GM19035 (cell line): ENCODE data around the gene MAP2.
A peak's percentile ranks its signal among the peaks of the same experiment; 100 is the strongest.

Experiments used
- ATAC-seq: cut with Tn5 transposase; IDR thresholded peaks from one replicate; pipeline ENCODE4 v1.9.1; 2021; ENCODE audit not compliant: unreplicated experiment

MAP2 gene, protein sequence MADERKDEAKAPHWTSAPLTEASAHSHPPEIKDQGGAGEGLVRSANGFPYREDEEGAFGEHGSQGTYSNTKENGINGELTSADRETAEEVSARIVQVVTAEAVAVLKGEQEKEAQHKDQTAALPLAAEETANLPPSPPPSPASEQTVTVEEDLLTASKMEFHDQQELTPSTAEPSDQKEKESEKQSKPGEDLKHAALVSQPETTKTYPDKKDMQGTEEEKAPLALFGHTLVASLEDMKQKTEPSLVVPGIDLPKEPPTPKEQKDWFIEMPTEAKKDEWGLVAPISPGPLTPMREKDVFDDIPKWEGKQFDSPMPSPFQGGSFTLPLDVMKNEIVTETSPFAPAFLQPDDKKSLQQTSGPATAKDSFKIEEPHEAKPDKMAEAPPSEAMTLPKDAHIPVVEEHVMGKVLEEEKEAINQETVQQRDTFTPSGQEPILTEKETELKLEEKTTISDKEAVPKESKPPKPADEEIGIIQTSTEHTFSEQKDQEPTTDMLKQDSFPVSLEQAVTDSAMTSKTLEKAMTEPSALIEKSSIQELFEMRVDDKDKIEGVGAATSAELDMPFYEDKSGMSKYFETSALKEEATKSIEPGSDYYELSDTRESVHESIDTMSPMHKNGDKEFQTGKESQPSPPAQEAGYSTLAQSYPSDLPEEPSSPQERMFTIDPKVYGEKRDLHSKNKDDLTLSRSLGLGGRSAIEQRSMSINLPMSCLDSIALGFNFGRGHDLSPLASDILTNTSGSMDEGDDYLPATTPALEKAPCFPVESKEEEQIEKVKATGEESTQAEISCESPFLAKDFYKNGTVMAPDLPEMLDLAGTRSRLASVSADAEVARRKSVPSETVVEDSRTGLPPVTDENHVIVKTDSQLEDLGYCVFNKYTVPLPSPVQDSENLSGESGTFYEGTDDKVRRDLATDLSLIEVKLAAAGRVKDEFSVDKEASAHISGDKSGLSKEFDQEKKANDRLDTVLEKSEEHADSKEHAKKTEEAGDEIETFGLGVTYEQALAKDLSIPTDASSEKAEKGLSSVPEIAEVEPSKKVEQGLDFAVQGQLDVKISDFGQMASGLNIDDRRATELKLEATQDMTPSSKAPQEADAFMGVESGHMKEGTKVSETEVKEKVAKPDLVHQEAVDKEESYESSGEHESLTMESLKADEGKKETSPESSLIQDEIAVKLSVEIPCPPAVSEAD (N-terminal part only)

DNA sequence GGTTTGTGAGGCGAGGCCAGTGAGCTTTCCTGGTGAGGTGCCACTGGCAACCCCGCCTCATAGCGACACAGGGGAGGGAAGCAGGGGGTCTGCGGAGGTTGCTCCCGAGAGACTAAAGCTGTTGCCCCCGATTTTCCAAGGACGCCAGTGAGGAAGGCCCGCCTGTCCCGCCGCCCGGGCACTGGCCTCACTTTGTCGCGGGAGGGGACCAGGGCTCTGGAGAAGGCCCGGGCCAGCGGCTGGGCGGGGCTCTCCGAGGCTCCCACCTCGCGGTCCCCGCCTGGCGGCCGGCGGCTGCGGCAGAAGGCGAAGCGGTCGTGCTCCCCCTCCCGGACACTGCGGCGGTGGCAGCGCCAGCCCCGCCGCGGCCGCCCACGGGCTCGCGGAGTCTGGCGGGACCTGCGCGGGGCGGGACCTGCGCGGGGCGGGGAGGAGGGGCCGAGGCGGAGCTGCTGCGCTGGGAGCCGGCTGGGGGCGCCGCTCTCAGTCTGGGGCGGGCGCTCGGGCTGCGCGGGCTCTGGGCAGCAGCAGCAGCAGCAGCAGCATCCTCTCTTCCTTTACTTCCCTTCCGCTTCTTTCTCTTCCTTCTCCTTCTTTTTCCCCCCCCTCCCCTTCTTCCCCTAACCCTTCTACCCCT lies at the start of gene MAP2:
Gene MAP2 (plus strand): TSS at position 486 of the 637 bp plus-strand sequence. CDS start 229,124 bp downstream, outside the sequence.
- peak; percentile 99 for ATAC-seq

DNA sequence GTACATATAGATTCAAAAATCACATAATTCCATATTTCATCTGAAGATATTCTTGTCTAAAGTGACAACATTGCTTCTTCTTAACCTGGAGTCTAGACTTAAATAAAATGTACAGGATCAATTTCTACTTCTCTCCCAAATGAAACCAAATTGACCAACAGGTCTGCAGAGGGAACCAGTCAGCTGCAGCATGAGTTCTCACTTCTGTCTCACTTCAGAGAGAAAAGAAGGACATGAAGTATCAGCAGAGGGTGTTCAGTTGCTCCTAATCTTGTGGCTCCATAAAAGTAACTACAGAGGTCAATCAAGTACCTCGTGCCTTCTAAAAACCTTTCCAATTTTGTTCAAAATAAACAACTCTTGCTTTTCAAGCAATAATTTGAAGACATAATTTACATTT lies 47.2 kb upstream of the MAP2 start:
- ATAC-seq: no peak

DNA sequence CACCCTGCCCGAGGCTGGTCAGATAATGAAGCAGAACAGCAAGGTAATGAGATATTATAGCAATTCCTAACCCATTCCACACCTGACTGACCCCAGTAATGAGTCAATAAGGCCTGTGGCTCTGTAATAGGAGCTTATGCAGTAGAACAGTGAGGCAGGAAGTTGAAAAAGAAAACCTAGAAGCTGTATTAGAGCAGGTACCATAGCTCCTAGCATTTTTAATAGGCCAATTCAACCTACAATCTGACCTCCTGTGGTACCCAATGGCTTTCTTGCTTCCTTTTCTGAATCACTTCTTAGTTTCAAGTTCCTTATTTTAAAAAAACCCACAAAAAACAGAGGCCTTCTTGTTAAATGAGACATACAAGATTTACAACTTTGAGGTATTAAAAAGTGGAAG lies 43.6 kb upstream of the MAP2 start:
- ATAC-seq: peak; percentile 93

DNA sequence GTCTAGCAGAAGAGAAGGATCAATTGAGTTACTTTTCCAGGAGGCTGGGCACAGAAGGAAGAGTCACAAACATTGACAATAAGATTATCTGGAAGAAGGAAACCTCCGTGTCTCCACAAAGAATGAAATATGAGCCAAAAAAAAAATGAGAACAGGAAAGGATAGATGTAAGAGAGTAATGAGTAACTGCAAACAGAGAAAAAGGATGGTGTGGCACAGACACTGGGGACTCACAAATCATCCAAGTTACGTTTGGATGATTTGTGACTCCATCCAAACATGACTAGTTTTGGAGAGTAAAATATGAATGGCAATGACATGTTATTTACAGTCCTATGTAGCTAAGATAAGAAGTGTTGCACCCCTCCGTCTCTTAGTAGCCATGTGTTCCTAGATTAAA lies 42.8 kb upstream of the MAP2 start:
- no peak for ATAC-seq

DNA sequence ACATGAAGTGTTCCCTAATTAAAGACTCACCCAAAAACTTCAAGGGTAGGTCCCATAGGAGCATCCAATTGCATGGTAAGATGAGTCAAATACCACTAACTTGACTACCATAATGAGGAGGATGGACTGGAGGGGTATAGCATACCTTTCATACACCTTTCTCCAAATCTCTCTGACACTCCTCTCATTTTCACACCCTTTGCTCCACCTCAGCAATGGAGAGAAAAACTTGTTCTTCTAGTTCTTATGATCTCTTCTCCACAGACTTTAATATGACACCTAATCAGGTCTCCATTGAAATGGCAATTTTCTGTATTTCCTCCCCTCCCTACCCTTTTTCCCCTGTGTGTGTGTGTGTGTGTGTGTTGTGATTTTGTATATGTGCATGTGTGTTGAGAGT lies 41.1 kb upstream of the MAP2 start:
- ATAC-seq: no peak

DNA sequence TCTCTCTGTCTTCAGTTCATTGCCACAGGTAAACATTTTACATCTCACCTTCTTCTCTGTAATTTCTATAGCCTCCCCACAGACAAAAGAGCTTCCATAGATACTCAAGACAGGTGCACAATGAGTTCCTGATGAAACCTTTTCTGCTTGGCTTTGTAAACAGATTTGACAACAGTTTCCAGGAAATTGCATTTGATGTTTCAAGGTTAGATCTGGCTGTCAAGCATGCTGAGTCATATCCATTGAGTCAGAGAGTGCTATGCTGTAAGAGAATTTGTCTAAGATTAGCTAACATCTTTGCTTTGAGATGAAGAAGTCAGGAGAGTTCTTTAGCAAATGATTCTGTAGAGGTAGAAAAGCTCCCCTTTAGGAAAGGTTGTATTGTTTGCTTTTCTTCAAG lies 40.6 kb upstream of the MAP2 start:
- no peak for ATAC-seq

DNA sequence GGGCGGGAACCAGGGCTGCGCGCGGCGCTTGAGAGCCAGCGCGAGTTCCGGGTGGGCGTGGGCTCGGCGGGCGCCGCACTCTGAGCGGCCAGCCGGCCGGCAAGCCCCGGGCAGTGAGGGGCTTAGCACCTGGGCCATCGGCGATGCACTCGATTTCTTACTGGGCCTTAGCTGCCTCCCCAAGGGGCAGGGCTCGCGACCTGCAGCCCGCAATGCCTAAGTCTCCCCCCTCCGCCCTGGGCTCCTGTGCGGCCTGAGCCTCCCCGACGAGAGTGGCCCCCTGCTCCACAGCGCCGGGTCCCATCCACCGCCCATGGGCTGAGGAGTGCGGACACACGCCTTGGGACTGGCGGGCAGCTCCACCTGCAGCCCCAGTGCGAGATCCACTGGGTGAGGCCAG lies 36.5 kb upstream of the MAP2 start:
- ATAC-seq: no peak

DNA sequence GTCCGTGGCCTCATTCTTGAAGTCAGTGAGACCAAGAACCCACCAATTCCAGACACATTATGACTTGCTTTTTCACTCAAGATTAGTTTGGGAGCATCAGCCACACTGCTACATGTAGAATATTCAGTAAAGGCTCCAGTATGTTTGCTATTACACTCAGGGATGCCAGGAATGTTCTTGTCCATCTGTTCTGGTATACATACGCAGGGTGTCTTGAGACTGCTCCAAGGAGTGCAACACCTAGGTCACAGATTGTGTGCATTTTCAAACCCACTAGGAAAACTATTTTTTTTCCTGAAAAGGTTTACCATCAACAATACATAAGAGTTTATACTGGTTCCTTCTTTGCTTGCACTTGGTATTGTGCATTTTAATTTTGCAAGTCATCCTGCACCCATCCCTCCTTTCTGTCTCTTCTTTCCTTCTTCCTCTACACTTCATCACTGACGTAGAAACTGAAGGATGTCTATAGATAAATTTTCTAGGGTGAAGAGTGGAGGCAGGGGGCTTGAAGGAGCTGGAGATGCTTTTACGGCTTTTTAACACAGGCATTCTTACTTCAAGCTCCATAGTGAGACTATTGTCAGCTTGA lies 35.3 kb upstream of the MAP2 start:
- ATAC-seq: no peak

DNA sequence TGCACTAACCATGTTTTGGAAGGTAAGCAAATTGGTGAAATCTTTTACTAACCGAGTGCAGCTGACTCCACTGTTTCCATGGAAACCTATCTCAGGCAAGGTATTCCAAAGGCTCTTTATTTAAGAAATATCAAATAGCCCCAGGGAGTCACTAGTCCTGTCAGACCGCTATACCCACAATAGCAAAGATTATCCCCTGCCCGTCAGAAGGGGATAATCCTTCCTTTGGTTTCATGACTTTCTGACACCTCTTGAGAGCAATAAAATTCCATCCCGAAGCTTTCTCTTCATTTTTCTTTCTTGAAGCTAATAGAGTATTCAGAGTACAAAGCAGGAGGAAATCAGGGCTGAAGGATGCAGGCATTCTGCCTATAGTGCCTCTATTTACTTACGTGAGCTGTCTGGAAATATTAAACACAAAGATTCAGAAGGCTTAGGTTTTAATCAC lies 34.7 kb upstream of the MAP2 start:
- ATAC-seq: no peak

DNA sequence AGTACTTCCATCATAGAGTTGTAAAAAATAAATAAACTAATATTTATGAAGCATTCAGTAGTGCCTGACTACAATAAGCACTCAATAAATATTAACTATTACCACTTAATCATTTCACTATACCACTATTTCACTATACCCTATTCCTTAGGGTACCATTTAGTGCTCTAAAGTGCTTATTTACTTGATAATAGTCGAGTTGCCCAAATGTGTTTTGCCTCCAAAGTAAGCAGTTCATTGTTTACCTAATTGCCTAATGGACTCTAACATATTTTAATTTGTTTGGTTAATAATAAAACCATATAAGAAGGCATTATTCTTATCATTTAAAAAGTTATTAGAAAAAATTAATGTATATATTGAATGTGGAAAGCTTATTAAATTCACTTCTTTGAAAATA lies 33.0 kb upstream of the MAP2 start:
- no peak for ATAC-seq

DNA sequence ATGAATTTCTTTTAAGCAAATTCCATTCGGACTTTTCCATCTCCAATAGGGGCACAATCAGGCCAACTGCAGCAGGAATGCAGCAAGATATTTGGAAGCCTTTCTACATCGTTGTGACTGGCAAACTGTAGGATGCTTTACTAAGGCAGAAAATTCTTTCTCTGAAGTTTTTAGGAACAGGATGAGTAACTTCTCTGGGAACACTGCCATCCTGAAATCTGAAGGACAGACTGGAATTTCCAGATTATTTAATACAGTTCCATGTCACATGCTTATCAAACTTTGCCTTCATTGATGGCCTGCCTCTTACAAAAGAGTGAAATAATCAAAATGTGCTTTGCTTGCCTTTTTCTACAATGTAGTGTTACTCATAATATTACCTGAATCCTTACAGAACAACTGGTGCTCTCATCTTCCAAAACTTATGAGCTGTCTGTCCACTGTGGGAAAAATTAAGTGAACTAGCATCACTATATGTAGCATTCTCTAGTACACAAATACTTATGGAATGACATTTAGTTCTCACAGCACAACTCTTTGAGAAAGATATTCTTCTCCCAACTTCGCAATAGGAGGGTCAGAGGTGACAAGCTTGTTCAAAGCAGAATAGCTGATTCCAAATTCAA lies 32.0 kb upstream of the MAP2 start:
- ATAC-seq: no peak

DNA sequence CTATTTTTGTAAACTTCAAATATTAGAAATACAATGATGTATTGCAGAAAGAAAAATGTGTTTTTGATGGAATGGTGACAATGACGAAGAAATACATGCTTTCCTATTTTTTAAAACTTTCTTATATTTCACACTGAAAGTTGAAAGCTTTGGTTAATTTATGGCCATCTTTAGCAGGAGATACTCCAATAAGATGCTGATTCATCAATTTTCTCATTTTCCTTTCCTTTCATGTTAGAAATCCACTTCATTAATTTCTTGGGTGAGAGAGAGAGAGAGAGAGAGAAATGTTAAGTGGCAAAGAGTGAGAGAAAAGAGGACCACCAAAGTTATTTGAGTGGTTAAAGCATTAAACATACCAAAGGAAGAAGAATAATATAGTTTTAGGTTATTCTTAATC lies 28.6 kb upstream of the MAP2 start:
- no peak for ATAC-seq

DNA sequence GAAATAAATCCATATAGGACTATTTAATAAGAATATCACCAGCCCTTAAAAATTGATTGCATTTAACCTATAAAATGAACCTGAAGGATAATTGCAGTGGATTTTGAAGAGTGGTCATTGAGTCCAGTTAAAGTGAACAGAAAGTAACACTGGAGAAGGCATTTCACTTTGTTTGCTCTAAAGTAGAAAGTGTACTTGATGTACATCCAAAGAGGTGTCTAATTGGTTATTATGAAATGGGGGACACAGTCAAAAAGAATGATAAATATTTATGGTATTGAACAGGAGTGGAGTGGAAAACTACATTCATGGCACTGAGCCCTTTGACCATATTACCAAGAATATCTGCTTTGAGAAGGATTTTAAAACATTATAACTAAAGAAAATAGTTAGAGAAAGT lies 28.2 kb upstream of the MAP2 start:
- ATAC-seq: no peak

DNA sequence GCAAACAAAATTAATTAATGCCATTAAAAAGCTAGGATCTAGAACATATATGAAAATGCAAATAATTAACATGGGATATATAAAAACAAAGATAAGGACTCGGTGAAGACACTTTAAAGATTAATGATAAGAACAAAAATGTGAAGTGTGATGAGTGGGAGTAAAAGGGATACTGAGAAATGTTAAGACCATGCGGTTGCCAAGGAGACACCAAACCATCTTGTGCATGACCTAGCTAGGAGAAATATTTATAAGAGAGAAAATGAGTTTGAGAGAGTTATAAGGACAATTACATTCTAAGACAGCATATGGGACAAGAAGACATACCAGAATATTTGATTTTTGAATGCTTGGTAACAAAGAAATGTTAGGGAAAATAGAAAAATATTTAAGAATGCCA lies 25.4 kb upstream of the MAP2 start:
- no peak for ATAC-seq

DNA sequence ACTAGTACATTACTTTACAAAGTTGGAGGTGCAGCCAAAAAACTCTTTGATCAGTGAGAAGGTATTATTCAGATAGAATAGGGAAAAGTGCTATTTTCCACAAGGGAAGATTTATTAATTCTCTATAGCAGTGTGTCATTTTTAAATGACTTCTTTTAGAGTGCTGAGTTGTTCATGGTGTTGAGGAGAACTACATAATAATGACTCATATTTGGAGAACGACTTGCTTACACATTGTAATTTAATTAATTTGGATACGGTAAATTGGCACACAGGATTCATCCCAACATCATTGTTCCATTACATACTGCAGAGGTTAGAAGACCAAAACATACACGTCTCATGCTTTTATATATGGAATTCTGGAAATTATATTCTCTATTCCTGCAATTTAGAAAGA lies 22.1 kb upstream of the MAP2 start:
- no peak for ATAC-seq

DNA sequence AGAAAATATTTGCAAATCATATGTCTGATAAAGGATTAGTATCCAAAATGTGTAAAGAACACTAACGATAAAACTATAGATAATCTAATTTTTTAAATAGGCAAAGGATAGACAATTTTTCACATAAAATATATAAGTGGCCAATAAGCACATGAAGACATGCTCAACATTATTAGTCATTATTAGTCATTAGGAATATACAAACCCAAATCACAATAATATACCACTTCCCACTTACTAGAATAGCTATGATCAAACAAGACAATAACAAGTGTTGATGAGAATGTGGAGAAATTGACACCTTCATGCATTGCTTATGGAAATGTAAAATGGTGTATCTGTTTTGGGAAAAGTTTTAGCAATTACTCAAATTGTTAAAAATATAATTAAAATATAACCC lies 12.6 kb upstream of the MAP2 start:
- ATAC-seq: no peak

DNA sequence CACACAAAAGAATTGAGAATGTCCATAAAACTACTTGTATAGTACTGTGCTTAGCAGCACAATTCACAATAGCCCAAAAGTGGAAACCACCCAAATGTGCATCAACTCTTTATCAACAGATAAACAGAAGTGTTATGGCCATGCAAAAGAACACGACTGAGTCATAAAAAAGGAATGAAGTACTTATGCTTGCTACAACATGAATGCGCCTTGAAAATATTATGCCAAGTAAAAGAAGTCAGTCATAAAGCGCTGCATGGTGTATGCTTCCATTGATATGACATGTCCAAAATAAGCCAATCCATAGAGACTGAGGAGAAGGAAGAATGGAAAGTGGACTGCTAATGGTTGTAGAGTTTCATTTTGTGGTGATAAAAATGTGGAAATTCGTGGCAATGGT lies 12.1 kb upstream of the MAP2 start:
- ATAC-seq: no peak

DNA sequence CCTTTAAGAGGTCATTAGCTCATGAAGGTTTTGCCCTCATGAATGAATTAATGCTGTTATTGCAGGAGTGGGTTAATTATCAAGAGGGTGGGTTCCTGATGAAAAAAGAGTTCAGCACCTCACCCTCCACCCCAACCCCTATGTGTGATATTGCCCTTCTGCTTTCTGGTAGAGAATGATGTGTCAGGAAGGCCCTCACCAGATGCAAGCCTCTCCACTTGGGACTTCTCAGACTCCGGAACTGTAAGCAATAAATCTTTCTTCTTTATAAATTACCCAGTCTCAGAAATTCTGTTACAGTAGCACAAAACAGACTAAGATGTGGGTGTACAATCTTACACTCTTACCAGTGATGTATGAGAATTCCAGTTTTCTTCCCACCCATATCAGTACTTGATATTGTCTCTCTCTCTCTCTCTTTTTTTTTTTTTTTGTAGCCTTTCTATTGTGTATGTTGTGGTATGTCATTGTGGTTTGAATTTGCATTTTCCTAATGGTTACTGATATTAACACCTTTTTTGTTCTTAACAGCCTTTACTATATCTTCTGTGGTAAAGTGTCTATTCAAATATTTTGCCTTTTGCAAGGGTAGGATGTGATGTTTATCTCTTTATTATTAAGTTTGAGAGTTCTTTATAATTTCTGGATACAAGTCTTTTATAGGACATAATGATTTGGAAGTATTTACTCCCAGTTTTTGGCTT lies 10.4 kb upstream of the MAP2 start:
- ATAC-seq: no peak

DNA sequence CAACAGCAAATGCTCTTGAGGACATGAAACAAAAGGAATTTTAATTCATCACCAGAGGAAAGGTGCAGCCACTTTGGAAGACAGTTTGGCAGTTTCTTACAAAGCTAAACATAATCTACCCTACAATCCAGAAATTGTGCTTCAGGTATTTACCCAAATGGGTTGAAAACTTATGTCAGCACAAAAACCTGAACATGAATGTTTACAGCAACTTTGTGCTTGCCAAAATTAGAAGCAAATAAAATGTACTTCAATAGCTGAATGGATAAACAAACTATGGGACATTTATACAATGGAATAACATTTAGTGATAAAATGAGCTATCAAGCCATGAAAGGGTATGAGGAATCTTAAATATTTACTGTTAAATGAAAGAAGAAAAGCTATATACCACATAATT lies 6.9 kb upstream of the MAP2 start:
- no peak for ATAC-seq
